Activated CD8-positive, alpha-beta T cell treated with anti-CD3 and anti-CD28 coated beads for 36 hours (primary cell): ENCODE results near the gene GFPT2. TPM values are rescaled to one million over a fixed set of nuclear protein-coding genes. Genes with fewer than 3 reads are reported as not detected.

ENCODE experiments used
- ATAC-seq: fragments of 200-7000 bp; cut with Tn5 transposase; one replicate; pipeline ENCODE4 v1.10.0; 2021; ENCODE audit warnings: mild to moderate bottlenecking, moderate library complexity
- CTCF ChIA-PET: fragments of 350-600 bp; sonication (Branson Sonifier 250); formaldehyde crosslinking; loops from one replicate; lab custom pipeline; 2021; ENCODE audit warnings: antibody characterized with exemption; lab: Charles Lee
- POLR2A ChIA-PET: fragments of 350-600 bp; sonication (Branson Sonifier 250); formaldehyde crosslinking; loops from one replicate; lab custom pipeline; 2021; ENCODE audit warnings: antibody characterized with exemption; lab: Charles Lee
- DNase-seq: peaks from one replicate; pipeline ENCODE4 v3.0.0-alpha.2; 2020
- H3K27ac Mint-ChIP-seq: one replicate; pipeline ENCODE4 v1.8.0; 2021; ENCODE audit warnings: mild to moderate bottlenecking, mixed read lengths
- H3K27me3 Mint-ChIP-seq: one replicate; pipeline ENCODE4 v1.8.0; 2021; ENCODE audit warnings: mixed read lengths
- H3K36me3 Mint-ChIP-seq: one replicate; pipeline ENCODE4 v1.8.0; 2021; ENCODE audit warnings: low read depth, mixed read lengths
- H3K4me1 Mint-ChIP-seq: one replicate; pipeline ENCODE4 v1.8.0; 2021; ENCODE audit warnings: low read depth, mixed read lengths
- H3K4me3 Mint-ChIP-seq: one replicate; pipeline ENCODE4 v1.8.0; 2021; ENCODE audit warnings: mild to moderate bottlenecking, moderate library complexity, mixed read lengths
- H3K9me3 Mint-ChIP-seq: one replicate; pipeline ENCODE4 v1.8.0; 2021; ENCODE audit warnings: mixed read lengths
- intact Hi-C: fragments of 100-400 bp; cut with micrococcal nuclease; formaldehyde crosslinking; loops from one replicate; pipeline ENCODE4 v1.10.0; 2022
- total RNA-seq, 2 experiments: library from RNA; stranded (reverse); gene quantifications; one replicate each; pipeline ENCODE4 v1.2.3, GENCODE V29; 2021
- TF ChIP-seq, protein P1 (sequence below): fragments of 200-600 bp; IDR thresholded peaks from one replicate; pipeline ENCODE4 v1.8.0; 2022; ENCODE audit warnings: antibody characterized with exemption, mild to moderate bottlenecking

GFPT2 gene
- total RNA-seq, 2 experiments from 2014 or later = not detected

GRCh38 chr5:180251887-180252286 is 101.2 kb downstream of the GFPT2 start:
- ChIA-PET CTCF (no interaction called here), POLR2A (no interaction called here)
- Mint-ChIP-seq H3K4me3 (no peak overlapping the region), H3K27ac (no peak overlapping the region), H3K27me3 (no peaks in the 10 kb centered on the region), H3K36me3 (peaks cover 84% of the 10 kb centered on the region), H3K9me3 (peaks cover 56% of the 10 kb centered on the region), H3K4me1 (no peaks in the 10 kb centered on the region)
- DNase-seq = no peak
- TF ChIP-seq, protein P1, sequence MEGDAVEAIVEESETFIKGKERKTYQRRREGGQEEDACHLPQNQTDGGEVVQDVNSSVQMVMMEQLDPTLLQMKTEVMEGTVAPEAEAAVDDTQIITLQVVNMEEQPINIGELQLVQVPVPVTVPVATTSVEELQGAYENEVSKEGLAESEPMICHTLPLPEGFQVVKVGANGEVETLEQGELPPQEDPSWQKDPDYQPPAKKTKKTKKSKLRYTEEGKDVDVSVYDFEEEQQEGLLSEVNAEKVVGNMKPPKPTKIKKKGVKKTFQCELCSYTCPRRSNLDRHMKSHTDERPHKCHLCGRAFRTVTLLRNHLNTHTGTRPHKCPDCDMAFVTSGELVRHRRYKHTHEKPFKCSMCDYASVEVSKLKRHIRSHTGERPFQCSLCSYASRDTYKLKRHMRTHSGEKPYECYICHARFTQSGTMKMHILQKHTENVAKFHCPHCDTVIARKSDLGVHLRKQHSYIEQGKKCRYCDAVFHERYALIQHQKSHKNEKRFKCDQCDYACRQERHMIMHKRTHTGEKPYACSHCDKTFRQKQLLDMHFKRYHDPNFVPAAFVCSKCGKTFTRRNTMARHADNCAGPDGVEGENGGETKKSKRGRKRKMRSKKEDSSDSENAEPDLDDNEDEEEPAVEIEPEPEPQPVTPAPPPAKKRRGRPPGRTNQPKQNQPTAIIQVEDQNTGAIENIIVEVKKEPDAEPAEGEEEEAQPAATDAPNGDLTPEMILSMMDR = no peak
- ATAC-seq = no peak
- intact Hi-C loops = no loop called here

DNA sequence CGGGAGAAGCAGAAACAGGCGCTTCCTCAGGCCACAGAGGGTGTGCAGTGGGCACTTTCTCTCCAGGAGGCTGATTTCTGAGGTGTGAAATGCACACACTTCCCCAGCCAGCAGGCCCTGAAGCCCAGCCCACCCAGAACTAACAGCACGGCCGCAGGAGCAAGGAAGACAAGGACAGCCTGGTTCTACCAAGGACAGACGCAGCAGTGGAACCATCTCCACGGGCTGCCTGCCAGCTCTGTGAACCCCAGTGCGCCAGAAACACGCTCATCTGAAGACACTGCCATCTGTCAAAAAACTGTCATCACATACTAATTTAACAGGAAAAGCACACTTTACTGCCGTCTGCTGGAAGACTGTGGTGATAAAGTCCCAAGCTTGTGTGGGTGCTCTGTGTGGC is 102.0 kb downstream of the GFPT2 start:
- intact Hi-C loops = no loop called here
- CTCF ChIA-PET = no interaction called here

More for the DNA sequence above, 102.0 kb downstream of the GFPT2 start:
- DNase-seq (no peak), ATAC-seq (no peak)
- POLR2A ChIA-PET = no interaction called here
- Mint-ChIP-seq H3K27ac (no peak overlapping the region), H3K4me3 (no peak overlapping the region), H3K36me3 (peaks cover 86% of the 10 kb centered on the region), H3K9me3 (peaks cover 57% of the 10 kb centered on the region), H3K4me1 (no peaks in the 10 kb centered on the region), H3K27me3 (no peaks in the 10 kb centered on the region)
- TF ChIP-seq, protein P1 = no peak

Other genes starting within 250 kb of the GFPT2 start
- not detected for gene RASGEF1C, start 144.1 kb downstream of the GFPT2 start, total RNA-seq
- gene MAPK9, start 61.3 kb downstream of the GFPT2 start, total RNA-seq = 10 to 100 TPM; 31.8 to 33.2 TPM
- gene CNOT6, start 141.0 kb upstream of the GFPT2 start, total RNA-seq = 10 to 100 TPM; 28.4 to 30.4 TPM
- gene SCGB3A1, start 238.2 kb upstream of the GFPT2 start, total RNA-seq = not detected